HepG2 (cell line): ENCODE data around the gene ITGB6. TPM values are rescaled to one million over a fixed set of nuclear protein-coding genes. Genes with fewer than 3 reads are reported as not detected.

Experiments
- ATAC-seq: fragments of 200-7000 bp; cut with Tn5 transposase; 3 replicates; pipeline ENCODE4 v1.9.1; 2020; ENCODE audit warnings: mild to moderate bottlenecking, moderate library complexity
- BruUV-seq: library from RNA; stranded (reverse); fragments of 400-500 nt; replicated peaks from 2 replicates; lab custom pipeline; 2021; lab: Mats Ljungman, UMichigan
- CTCF ChIA-PET: fragments of 300-600 bp; formaldehyde crosslinking; extraction: SDS; loops from one replicate; lab custom pipeline; 2021; ENCODE audit warnings: low total read pairs, inconsistent platforms, low intra/inter-chr PET ratio; lab: Yijun Ruan, JAX
- POLR2A ChIA-PET: fragments of 350-600 bp; sonication (Branson Sonifier 250); formaldehyde crosslinking; loops from one replicate; lab custom pipeline; 2020; ENCODE audit warnings: antibody characterized with exemption, inconsistent platforms; lab: Yijun Ruan, JAX
- DNase-seq: peaks from one replicate; pipeline ENCODE4 v3.0.0-alpha.2; 2015; ENCODE audit warnings: low spot score
- FAIRE-seq: peaks from 3 replicates; lab custom pipeline; 2011; peaks lifted over from hg19 to GRCh38; lab: Jason Lieb, UNC
- H2AFZ ChIP-seq: one replicate; pipeline ENCODE4 v1.6.1; 2011; ENCODE audit warnings: low read length, inconsistent platforms
- H3K27ac ChIP-seq: fragments of 300-600 bp; 3 replicates; pipeline ENCODE4 v1.8.0; 2011; ENCODE audit warnings: mixed run types, mild to moderate bottlenecking, mixed read lengths, low read length, inconsistent platforms; ENCODE audit not compliant: insufficient read depth; ENCODE audit errors: extremely low read length
- H3K27me3 ChIP-seq, 2 experiments: fragments of 200-600 bp in 1 of 2; 2 replicates in 1 of 2; 3 replicates in 1 of 2; pipeline versions ENCODE4 v1.6.0 to v1.8.0; 2011; ENCODE audit warnings: low read length in 2 of 2, mild to moderate bottlenecking in 2 of 2, moderate library complexity in 2 of 2, inconsistent platforms in 1 of 2; ENCODE audit not compliant: insufficient read depth in 2 of 2, control insufficient read depth in 1 of 2
- H3K36me3 ChIP-seq, 2 experiments: fragments of 200-600 bp in 1 of 2; replicated peaks in 1 of 2; 2 replicates in 1 of 2; 3 replicates in 1 of 2; pipeline versions ENCODE4 v1.5.1 to v1.8.0; 2011; ENCODE audit warnings: low read length in 2 of 2, inconsistent platforms in 1 of 2; ENCODE audit not compliant: insufficient read depth in 2 of 2, control insufficient read depth in 1 of 2
- H3K4me1 ChIP-seq: 2 replicates; pipeline ENCODE4 v1.5.1; 2012; ENCODE audit warnings: low read length, inconsistent platforms; ENCODE audit not compliant: insufficient read depth
- H3K4me2 ChIP-seq: 2 replicates; pipeline ENCODE4 v1.6.0; 2011; ENCODE audit warnings: low read depth, low read length, inconsistent platforms
- H3K4me3 ChIP-seq, 3 experiments: fragments of 200-600 bp in 1 of 3; sonication (generic), shearing (Covaris generic) in 1 of 3; replicated peaks in 1 of 3; 2 replicates each; pipeline ENCODE4 v1.5.1; 2011 to 2016; ENCODE audit warnings: low read length in 3 of 3, inconsistent platforms in 2 of 3, low read depth in 2 of 3, mild to moderate bottlenecking in 2 of 3, control low read depth in 1 of 3, mixed read lengths in 1 of 3; ENCODE audit not compliant: insufficient read depth in 1 of 3
- H3K79me2 ChIP-seq: one replicate; pipeline ENCODE4 v1.6.1; 2011; ENCODE audit warnings: low read length, inconsistent platforms; ENCODE audit not compliant: insufficient read depth
- H3K9ac ChIP-seq: 2 replicates; pipeline ENCODE4 v1.6.0; 2011; ENCODE audit warnings: mild to moderate bottlenecking, low read depth, low read length, inconsistent platforms; ENCODE audit not compliant: insufficient read depth
- H3K9me3 ChIP-seq: 2 replicates; pipeline ENCODE4 v1.5.1; 2012; ENCODE audit warnings: mild to moderate bottlenecking, low read length
- H4K20me1 ChIP-seq: 2 replicates; pipeline ENCODE4 v1.6.0; 2011; ENCODE audit warnings: inconsistent platforms, mild to moderate bottlenecking, low read length, moderate library complexity; ENCODE audit not compliant: insufficient read depth
- CCAR2 ChIP-seq: fragments of 200-400 bp; formaldehyde crosslinking; optimal IDR thresholded peaks from 2 replicates; pipeline ENCODE3; 2018; ENCODE audit warnings: low read depth, mild to moderate bottlenecking, low read length, moderate library complexity
- ELF1 ChIP-seq: sonication (generic); formaldehyde crosslinking; IDR thresholded peaks from 2 replicates; pipeline ENCODE4 v1.4.0; 2020; ENCODE audit warnings: missing genetic modification reagents
- IRF1 ChIP-seq: sonication (generic); formaldehyde crosslinking; IDR thresholded peaks from 2 replicates; pipeline ENCODE4 v1.4.0; 2020; ENCODE audit warnings: low read depth, mild to moderate bottlenecking, missing genetic modification reagents
- KAT2B ChIP-seq: fragments of 150-350 bp; IDR thresholded peaks from 2 replicates; pipeline ENCODE4 v1.6.1; 2014; ENCODE audit warnings: low read depth, low read length, borderline replicate concordance
- MAFF ChIP-seq: IDR thresholded peaks from 2 replicates; pipeline ENCODE4 v1.6.1; 2011; ENCODE audit warnings: low read depth, low read length, improper control_type of control experiment
- MAFK ChIP-seq, 2 experiments: IDR thresholded peaks in 1 of 2; conservative IDR thresholded peaks in 1 of 2; 2 replicates each; pipeline ENCODE4 v1.6.1; 2011; ENCODE audit warnings: improper control_type of control experiment in 2 of 2, low read length in 2 of 2
- NFE2L2 ChIP-seq: fragments of 150-350 bp; IDR thresholded peaks from 2 replicates; pipeline ENCODE4 v1.6.1; 2014; ENCODE audit warnings: low read length
- PRPF4 ChIP-seq: fragments of 200-400 bp; formaldehyde crosslinking; IDR thresholded peaks from 2 replicates; pipeline ENCODE4 v1.6.1; 2016; ENCODE audit warnings: low read length, low read depth; ENCODE audit not compliant: poor library complexity, severe bottlenecking
- RBAK ChIP-seq: sonication (generic); formaldehyde crosslinking; IDR thresholded peaks from 2 replicates; pipeline ENCODE4 v1.5.1; 2020; ENCODE audit warnings: mild to moderate bottlenecking, missing genetic modification reagents
- TARDBP ChIP-seq: sonication (generic); formaldehyde crosslinking; IDR thresholded peaks from 2 replicates; pipeline ENCODE4 v1.8.0; 2022; ENCODE audit warnings: mild to moderate bottlenecking, missing genetic modification reagents
- TEAD3 ChIP-seq: optimal IDR thresholded peaks from 2 replicates; pipeline ENCODE3; 2016; ENCODE audit warnings: borderline replicate concordance
- WGBS: methylation state at CpG from one replicate; pipeline ENCODE4 v1.1.6; 2017; ENCODE audit warnings: low lambda C conversion rate; 5-methylcytosine and 5-hydroxymethylcytosine counted together
- in situ Hi-C: cut with HindIII; loops from 2 replicates; pipeline ENCODE4 v1.10.0; 2017; ENCODE audit warnings: low pct_unique_long_range_greater_than_20kb; ENCODE audit not compliant: extremely low pct_ligation_motif_present
- intact Hi-C: fragments of 100-400 bp; cut with micrococcal nuclease; formaldehyde crosslinking; loops from one replicate; pipeline ENCODE4 v1.10.0; 2022; ENCODE audit not compliant: unreplicated experiment
- polyA plus RNA-seq, 8 experiments: library from polyadenylated mRNA; depleted of rRNA in 3 of 8; stranded (reverse) in 7 of 8; unstranded in 1 of 8; fragments of >200 nt; fragmentation: Illumina TruSeq in 4 of 8; extraction: Trizol in 4 of 8; gene quantifications; 2 replicates each; pipeline versions ENCODE4 v1.2.1 to v1.2.3, GENCODE V29; 2011 to 2016; ENCODE audit warnings: low read depth in 4 of 8, missing spikeins in 1 of 8, mixed read lengths in 1 of 8; ENCODE audit not compliant: insufficient read depth in 1 of 8
- total RNA-seq, 5 experiments: library from RNA; depleted of rRNA; stranded (reverse); fragments of >200 nt; fragmentation: Illumina TruSeq; extraction: Trizol; gene quantifications; 2 replicates each; pipeline ENCODE4 v1.2.3, GENCODE V29; 2016; ENCODE audit warnings: low read depth in 1 of 5
- TF ChIP-seq, protein P1 (sequence below): sonication (generic); formaldehyde crosslinking; IDR thresholded peaks from 2 replicates; pipeline ENCODE4 v1.4.0; 2020; ENCODE audit warnings: missing genetic modification reagents, borderline replicate concordance

Gene ITGB6
- total and polyA plus RNA-seq, 2 of the 13 experiments (the other 11 are each of a cell fraction or from before 2014, with no cell fraction given), result not detected

DNA sequence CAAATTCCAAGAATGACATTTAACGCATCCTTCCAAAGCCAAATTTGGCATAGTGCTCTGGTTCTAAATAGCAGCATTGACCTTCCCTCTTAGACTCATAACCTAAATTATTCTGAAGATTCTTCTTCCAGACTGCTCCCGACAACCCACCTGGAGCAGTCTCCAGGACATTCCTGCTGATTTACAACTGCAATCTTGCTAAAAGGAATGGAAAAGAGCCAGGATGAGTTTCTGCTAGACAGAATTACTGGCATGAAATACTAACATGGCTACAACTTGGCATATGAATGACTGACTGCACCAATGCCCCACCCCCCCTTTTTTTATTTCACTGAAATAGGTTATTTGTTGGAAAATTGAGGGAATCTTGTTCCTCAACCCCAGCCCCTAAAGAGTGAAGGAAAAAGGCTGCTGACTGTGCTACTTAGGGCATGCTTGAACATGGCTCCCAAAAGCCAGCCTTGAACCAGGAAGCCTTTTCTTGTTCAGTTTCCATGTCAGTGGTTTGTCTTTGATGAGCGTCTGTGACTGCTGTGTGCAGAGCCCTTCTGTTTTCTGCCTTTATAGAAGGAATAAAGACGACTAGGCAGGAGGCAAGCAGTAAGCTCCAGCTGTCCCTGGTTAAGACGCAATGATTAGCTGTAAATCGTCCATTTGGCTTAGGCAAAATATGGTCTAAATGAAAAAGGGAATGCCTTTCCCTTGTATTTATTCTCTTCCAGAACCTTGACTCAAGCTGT lies 47.4 kb upstream of the ITGB6 start (continued):
- no peak for TF ChIP-seq IRF1 (CRISPR knock-in tag)
- no peak for TF ChIP-seq KAT2B
- TF ChIP-seq ELF1 (CRISPR knock-in tag), result no peak
- TF ChIP-seq TEAD3 (CRISPR knock-in tag), result no peak
- no peak for TF ChIP-seq PRPF4

DNA sequence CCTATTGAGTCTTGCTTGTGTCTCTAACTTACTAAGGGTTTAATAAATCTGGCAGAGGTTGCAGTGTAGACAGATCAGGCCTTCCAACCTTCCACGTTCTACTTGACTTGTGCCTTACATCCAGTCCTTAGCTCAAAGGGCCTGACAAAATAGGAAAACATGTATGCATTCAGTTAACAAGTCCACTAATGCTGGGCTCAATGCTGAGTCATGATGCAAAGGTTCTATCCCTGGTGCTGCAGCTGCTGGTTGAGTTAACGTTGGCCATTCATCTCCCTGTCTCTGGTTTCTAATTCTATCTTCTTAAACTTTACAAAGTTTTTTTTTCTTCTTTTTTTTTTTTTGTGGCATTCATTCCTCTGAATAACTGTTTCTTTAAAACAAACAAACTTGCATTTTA lies 46.3 kb upstream of the ITGB6 start:
- 14% methylated on average over 2 of the region's 2 CpGs for WGBS
- no peaks in the 10 kb centered on the region for H3K79me2 ChIP-seq
- no peak overlapping the region for H3K4me2 ChIP-seq
- BruUV-seq, result no TSS peak
- no peak overlapping the region for H2AFZ ChIP-seq
- CTCF ChIA-PET, result no interaction called here
- POLR2A ChIA-PET, result no interaction called here
- no peaks in the 10 kb centered on the region for H4K20me1 ChIP-seq
- no peak overlapping the region for H3K9ac ChIP-seq
- H3K4me1 ChIP-seq, result no peaks in the 10 kb centered on the region
- DNase-seq, result no peak
- H3K4me3 ChIP-seq, result no peak overlapping the region
- no peak for FAIRE-seq
- H3K36me3 ChIP-seq, result no peaks in the 10 kb centered on the region
- in situ Hi-C loops, result no loop called here
- H3K27ac ChIP-seq, result no peak overlapping the region
- H3K9me3 ChIP-seq, result no peaks in the 10 kb centered on the region
- ATAC-seq, result no peak
- intact Hi-C loops, result no loop called here
- H3K27me3 ChIP-seq, result no peaks in the 10 kb centered on the region
- TF ChIP-seq CCAR2 (no peak), TARDBP (no peak), NFE2L2 (peak; percentile 74; the same call in 1 of the 2 replicates), MAFF (0 out of 2 replicates have a peak, but pooled peaks have one; percentile 6), RBAK (CRISPR knock-in tag) (no peak), MAFK (conservative IDR thresholded peaks at IDR 0.05 in 1 of 2, IDR thresholded peaks at IDR 0.05 in 1 of 2; ENCODE audit: low read length in 2 of 2) (peak; percentile 17 to 27; a peak in 2 of 4 replicates)
- TF ChIP-seq, protein P1, sequence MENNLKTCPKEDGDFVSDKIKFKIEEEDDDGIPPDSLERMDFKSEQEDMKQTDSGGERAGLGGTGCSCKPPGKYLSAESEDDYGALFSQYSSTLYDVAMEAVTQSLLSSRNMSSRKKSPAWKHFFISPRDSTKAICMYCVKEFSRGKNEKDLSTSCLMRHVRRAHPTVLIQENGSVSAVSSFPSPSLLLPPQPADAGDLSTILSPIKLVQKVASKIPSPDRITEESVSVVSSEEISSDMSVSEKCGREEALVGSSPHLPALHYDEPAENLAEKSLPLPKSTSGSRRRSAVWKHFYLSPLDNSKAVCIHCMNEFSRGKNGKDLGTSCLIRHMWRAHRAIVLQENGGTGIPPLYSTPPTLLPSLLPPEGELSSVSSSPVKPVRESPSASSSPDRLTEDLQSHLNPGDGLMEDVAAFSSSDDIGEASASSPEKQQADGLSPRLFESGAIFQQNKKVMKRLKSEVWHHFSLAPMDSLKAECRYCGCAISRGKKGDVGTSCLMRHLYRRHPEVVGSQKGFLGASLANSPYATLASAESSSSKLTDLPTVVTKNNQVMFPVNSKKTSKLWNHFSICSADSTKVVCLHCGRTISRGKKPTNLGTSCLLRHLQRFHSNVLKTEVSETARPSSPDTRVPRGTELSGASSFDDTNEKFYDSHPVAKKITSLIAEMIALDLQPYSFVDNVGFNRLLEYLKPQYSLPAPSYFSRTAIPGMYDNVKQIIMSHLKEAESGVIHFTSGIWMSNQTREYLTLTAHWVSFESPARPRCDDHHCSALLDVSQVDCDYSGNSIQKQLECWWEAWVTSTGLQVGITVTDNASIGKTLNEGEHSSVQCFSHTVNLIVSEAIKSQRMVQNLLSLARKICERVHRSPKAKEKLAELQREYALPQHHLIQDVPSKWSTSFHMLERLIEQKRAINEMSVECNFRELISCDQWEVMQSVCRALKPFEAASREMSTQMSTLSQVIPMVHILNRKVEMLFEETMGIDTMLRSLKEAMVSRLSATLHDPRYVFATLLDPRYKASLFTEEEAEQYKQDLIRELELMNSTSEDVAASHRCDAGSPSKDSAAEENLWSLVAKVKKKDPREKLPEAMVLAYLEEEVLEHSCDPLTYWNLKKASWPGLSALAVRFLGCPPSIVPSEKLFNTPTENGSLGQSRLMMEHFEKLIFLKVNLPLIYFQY (CRISPR knock-in tag), result no peak
